ENCODE data around the gene MAST4. TPM values are rescaled to one million over a fixed set of nuclear protein-coding genes. Genes with fewer than 3 reads are reported as not detected.

The MAST4 gene
- total RNA-seq, 4 donors from 2014 or later = 16.2 to 32.8 (median 25.0) TPM

DNA sequence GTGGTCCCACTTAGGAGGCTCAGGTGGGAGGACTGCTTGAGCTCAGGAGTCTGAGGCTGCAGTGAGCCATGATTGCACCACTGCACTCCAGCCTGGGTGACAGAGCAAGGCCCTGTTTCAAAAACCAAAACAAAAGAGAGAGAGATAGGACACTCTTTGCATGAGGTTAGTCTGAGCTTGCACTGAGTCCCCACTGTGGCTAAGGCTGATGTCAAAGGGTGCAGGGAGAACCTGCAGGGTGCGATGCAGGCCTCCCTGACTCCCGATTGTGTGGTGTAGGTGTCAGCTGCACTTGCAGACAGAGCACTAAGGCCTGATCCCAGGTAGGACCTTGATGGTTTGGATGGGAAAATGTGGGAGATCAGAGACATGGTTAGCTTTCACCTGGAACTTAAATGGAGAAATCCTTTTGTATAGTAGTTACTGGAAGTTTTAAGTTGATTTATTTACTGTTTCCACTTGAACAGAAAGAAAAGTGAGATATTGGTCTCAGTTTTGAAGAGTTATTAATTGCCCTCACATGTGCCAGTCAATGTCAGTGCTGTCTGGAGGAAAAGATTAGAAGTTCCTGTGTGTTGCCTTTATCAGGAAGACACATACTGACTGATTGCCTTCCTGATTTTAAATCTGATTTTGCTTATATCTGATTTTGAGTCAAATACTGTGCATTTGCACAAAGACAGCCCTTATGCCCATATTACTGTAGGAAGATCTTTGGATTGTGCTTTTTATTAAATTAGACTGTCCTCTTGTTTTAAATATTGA lies 260.0 kb downstream of the MAST4 start:
- peaks cover 6% of the 10 kb centered on the region for H3K27me3 ChIP-seq
- ATAC-seq = no peak
- 92% methylated on average over 2 of the region's 2 CpGs; no CpG with 5 or more reads in 1 of the 2 donors for WGBS, 2 donors (ENCODE audit: low coverage in 1 of 2)
- no peaks in the 10 kb centered on the region for H3K36me3 ChIP-seq
- no peak for TF ChIP-seq EP300 (IDR thresholded peaks at IDR 0.05)
- H3K4me3 ChIP-seq = no peak overlapping the region
- no peaks in the 10 kb centered on the region for H3K9me3 ChIP-seq
- H3K27ac ChIP-seq = no peak overlapping the region
- no peaks in the 10 kb centered on the region for H3K4me1 ChIP-seq

DNA sequence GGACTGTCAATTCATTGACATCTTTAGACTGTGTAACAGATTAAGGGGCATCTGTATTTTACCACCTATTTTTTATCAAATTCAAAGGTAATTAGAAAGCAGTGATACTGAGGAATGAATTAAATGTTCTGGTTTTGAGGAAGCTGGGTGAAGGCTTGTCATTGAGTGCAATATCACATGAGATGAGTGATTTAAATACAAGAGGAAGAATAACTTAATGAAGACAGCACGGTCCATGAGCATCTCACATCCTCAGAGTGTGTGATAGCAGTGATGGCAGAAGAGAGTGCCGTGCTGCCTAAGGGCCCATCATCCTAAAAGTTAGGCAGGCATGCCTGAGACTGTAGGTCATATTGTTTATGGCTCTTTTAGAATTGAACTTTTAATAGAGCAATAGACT lies 263.3 kb downstream of the MAST4 start:
- WGBS, 2 donors (ENCODE audit: low coverage in 1 of 2) = 78 to 90% methylated on average over 2 of the region's 2 CpGs
- Histone ChIP-seq H3K4me1 (no peaks in the 10 kb centered on the region), H3K36me3 (no peaks in the 10 kb centered on the region), H3K4me3 (no peak overlapping the region), H3K27me3 (peaks cover 7% of the 10 kb centered on the region), H3K9me3 (no peaks in the 10 kb centered on the region), H3K27ac (no peak overlapping the region)
- TF ChIP-seq EP300 (IDR thresholded peaks at IDR 0.05) (no peak), POLR2A (IDR thresholded peaks at IDR 0.05) (no peak), POLR2AphosphoS5 (IDR thresholded peaks at IDR 0.05) (no peak)
- TF ChIP-seq, protein P1, sequence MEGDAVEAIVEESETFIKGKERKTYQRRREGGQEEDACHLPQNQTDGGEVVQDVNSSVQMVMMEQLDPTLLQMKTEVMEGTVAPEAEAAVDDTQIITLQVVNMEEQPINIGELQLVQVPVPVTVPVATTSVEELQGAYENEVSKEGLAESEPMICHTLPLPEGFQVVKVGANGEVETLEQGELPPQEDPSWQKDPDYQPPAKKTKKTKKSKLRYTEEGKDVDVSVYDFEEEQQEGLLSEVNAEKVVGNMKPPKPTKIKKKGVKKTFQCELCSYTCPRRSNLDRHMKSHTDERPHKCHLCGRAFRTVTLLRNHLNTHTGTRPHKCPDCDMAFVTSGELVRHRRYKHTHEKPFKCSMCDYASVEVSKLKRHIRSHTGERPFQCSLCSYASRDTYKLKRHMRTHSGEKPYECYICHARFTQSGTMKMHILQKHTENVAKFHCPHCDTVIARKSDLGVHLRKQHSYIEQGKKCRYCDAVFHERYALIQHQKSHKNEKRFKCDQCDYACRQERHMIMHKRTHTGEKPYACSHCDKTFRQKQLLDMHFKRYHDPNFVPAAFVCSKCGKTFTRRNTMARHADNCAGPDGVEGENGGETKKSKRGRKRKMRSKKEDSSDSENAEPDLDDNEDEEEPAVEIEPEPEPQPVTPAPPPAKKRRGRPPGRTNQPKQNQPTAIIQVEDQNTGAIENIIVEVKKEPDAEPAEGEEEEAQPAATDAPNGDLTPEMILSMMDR (IDR thresholded peaks at IDR 0.05) = no peak
- ATAC-seq = no peak

DNA sequence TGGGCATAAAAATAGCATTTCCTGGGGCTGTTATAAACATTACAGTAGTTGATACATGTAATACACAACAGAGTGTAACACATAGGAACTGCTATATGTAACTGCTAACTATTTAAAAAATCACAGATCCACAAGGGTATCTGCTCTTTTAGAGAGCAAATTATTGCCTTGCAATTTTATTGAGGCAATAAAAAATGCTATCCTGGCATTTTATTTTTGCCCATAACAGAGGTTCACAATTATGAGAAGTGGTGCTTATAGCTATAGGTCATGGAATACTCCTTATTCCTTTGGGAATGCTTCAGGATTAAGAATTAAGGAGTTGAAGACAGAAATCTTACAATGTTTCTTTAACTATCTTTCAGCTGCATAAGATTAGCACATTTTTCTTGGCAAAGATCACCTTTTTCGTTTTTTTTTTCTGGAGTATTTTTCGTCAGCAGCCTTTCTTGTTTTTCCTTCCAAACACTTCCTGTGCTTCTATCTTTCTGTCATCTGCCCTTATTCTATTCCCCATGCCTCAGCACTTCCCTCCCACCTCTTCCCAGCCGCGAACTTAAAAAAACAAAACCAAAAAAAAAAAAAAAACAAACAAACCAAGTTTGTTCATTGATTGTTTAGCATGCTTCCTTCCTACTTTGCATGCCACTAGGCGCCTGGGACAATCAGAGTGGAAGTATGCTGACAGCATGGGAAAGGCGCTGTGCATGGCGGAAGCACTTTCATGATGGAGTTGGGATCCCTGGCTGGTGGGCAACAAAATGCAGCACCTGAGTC lies 264.2 kb downstream of the MAST4 start:
- no peak overlapping the region for H3K27ac ChIP-seq

DNA sequence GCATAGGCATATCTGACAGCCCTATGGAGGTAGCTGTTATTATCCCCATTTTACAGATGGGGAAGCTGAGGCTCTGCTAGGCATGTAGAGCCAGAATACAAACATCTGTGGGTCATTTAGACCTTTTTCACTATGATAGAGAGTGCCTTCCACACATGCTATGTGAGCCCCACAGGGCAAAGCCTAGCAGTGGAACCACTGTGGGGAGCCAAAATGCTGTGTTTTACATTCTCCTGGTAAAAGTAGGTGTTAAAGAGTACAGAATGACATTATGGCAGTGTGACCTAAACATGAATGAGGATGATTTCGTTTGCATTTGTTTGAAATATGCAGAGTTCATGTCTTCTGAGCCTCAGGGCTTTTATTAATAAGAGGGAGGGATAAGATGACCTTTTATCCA lies 265.2 kb downstream of the MAST4 start:
- ATAC-seq = no peak
- TF ChIP-seq POLR2AphosphoS5 (IDR thresholded peaks at IDR 0.05) (no peak), EP300 (IDR thresholded peaks at IDR 0.05) (no peak), POLR2A (IDR thresholded peaks at IDR 0.05) (no peak)
- TF ChIP-seq, protein P1 (IDR thresholded peaks at IDR 0.05) = peak in 1 of 4 experiments; percentile 15

More for the DNA sequence above, 264.2 kb downstream of the MAST4 start:
- Histone ChIP-seq H3K4me1 (no peaks in the 10 kb centered on the region), H3K4me3 (no peak overlapping the region), H3K27me3 (peaks cover 7% of the 10 kb centered on the region), H3K9me3 (no peaks in the 10 kb centered on the region), H3K36me3 (no peaks in the 10 kb centered on the region)
- WGBS, 2 donors (ENCODE audit: low coverage in 1 of 2) = 18 to 28% methylated on average over 1 to 7 of the region's 7 CpGs
- TF ChIP-seq EP300 (IDR thresholded peaks at IDR 0.05) (no peak), POLR2AphosphoS5 (IDR thresholded peaks at IDR 0.05) (no peak), POLR2A (IDR thresholded peaks at IDR 0.05) (no peak)
- ATAC-seq = no peak

DNA sequence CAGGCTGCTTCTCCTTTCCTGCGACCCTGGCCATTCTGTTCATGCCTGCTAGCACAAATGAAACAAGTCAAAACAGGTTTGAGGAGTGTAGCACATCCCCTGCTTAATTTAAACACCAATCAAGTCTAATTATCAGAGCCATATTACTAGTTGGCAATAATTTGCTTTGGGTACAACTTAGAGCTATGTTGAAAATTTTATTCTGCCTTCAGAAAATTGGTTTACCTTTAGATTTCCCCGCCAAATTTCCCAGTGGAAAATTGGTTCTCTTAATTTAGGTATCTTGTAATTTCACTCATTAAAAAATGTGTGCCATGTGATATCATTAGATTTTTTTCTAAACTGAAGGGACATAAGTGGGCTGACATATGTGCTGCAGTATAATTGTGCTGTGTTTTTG lies 265.8 kb downstream of the MAST4 start:
- H3K36me3 ChIP-seq = no peaks in the 10 kb centered on the region
- H3K4me3 ChIP-seq = no peak overlapping the region
- H3K27me3 ChIP-seq = peaks cover 7% of the 10 kb centered on the region
- TF ChIP-seq EP300 (IDR thresholded peaks at IDR 0.05) (no peak), POLR2A (IDR thresholded peaks at IDR 0.05) (no peak), POLR2AphosphoS5 (IDR thresholded peaks at IDR 0.05) (no peak)
- TF ChIP-seq, protein P1 (IDR thresholded peaks at IDR 0.05) = no peak
- WGBS, 2 donors (ENCODE audit: low coverage in 1 of 2) = 77 to 97% methylated on average over 2 of the region's 2 CpGs
- ATAC-seq = no peak
- H3K9me3 ChIP-seq = no peaks in the 10 kb centered on the region
- no peak overlapping the region for H3K27ac ChIP-seq
- no peaks in the 10 kb centered on the region for H3K4me1 ChIP-seq

More for the DNA sequence above, 265.2 kb downstream of the MAST4 start:
- Histone ChIP-seq H3K27ac (no peak overlapping the region), H3K9me3 (no peaks in the 10 kb centered on the region), H3K27me3 (peaks cover 7% of the 10 kb centered on the region), H3K4me3 (no peak overlapping the region), H3K4me1 (no peaks in the 10 kb centered on the region), H3K36me3 (no peaks in the 10 kb centered on the region)
- 0 to 57% methylated on average over 1 of the region's 1 CpG for whole genome bisulfite sequencing, 2 donors (ENCODE audit: low coverage in 1 of 2)

All from gastroesophageal sphincter (tissue), 4 donors.